ENCODE data around the gene TMEM187. TPM values are rescaled to one million over a fixed set of nuclear protein-coding genes. Genes with fewer than 3 reads are reported as not detected.

TMEM187 gene
- total and polyA plus RNA-seq, 4 donors = 2.0 to 9.0 (median 7.8) TPM

GRCh38 chrX:154030715-154031305, 58.3 kb downstream of the TMEM187 start:
- H3K27me3 ChIP-seq (ENCODE audit: control insufficient read depth, insufficient read depth, low read length) = peaks cover 2% of the 10 kb centered on the region
- H3K36me3 ChIP-seq (ENCODE audit: control insufficient read depth, insufficient read depth, low read length) = peaks cover 53% of the 10 kb centered on the region
- no peak overlapping the region for H3K27ac ChIP-seq (ENCODE audit: low read depth, low read length)
- H3K9me3 ChIP-seq (ENCODE audit: control insufficient read depth, insufficient read depth, low read length) = no peaks in the 10 kb centered on the region
- WGBS (ENCODE audit: insufficient coverage) = 86% methylated on average over 29 of the region's 29 CpGs
- H3K4me3 ChIP-seq (ENCODE audit: low read depth, low read length) = no peak overlapping the region
- peaks cover 10% of the 10 kb centered on the region for H3K4me1 ChIP-seq (ENCODE audit: control insufficient read depth, insufficient read depth, low read length)
- DNase-seq (ENCODE audit: low read depth in 4 of 6, low spot score in 6 of 6) = no peak

GRCh38 chrX:154032160-154032559, 59.6 kb downstream of the TMEM187 start:
- Histone ChIP-seq H3K27ac (ENCODE audit: low read depth, low read length) (no peak overlapping the region), H3K4me1 (ENCODE audit: control insufficient read depth, insufficient read depth, low read length) (peaks cover 4% of the 10 kb centered on the region), H3K9me3 (ENCODE audit: control insufficient read depth, insufficient read depth, low read length) (no peaks in the 10 kb centered on the region), H3K27me3 (ENCODE audit: control insufficient read depth, insufficient read depth, low read length) (no peaks in the 10 kb centered on the region), H3K36me3 (ENCODE audit: control insufficient read depth, insufficient read depth, low read length) (peaks cover 45% of the 10 kb centered on the region), H3K4me3 (ENCODE audit: low read depth, low read length) (no peak overlapping the region)
- 90% methylated on average over 10 of the region's 11 CpGs for WGBS (ENCODE audit: insufficient coverage)
- no peak for DNase-seq (ENCODE audit: low read depth in 4 of 6, low spot score in 6 of 6)

GRCh38 chrX:154032653-154033052, 60.1 kb downstream of the TMEM187 start:
- peaks cover 40% of the 10 kb centered on the region for H3K36me3 ChIP-seq (ENCODE audit: control insufficient read depth, insufficient read depth, low read length)
- H3K4me3 ChIP-seq (ENCODE audit: low read depth, low read length) = no peak overlapping the region
- H3K27me3 ChIP-seq (ENCODE audit: control insufficient read depth, insufficient read depth, low read length) = no peaks in the 10 kb centered on the region
- DNase-seq (ENCODE audit: low read depth in 4 of 6, low spot score in 6 of 6) = no peak
- no peaks in the 10 kb centered on the region for H3K9me3 ChIP-seq (ENCODE audit: control insufficient read depth, insufficient read depth, low read length)
- 54% methylated on average over 9 of the region's 9 CpGs for WGBS (ENCODE audit: insufficient coverage)
- H3K4me1 ChIP-seq (ENCODE audit: control insufficient read depth, insufficient read depth, low read length) = peaks cover 4% of the 10 kb centered on the region
- H3K27ac ChIP-seq (ENCODE audit: low read depth, low read length) = no peak overlapping the region

Small RNA genes lying within 50 kb of the gene (small RNA-seq; reads per million reads assigned to genes)
- gene MIR3202-1 (ENCODE audit: low replicate concordance) = not detected

Other genes with a start within 250 kb of the TMEM187 start
- gene BCAP31, start 248.4 kb upstream of the TMEM187 start, total RNA-seq = 100 to 1,000 TPM; 106 to 121 TPM
- gene BCAP31, start 248.4 kb upstream of the TMEM187 start, polyA plus RNA-seq (ENCODE audit: insufficient read length in 2 of 2) = 100 to 1,000 TPM; 166 to 173 TPM
- 1 to 10 TPM; 4.1 to 7.7 TPM for gene ABCD1, start 247.9 kb upstream of the TMEM187 start, total RNA-seq
- gene ABCD1, start 247.9 kb upstream of the TMEM187 start, polyA plus RNA-seq (ENCODE audit: insufficient read length in 2 of 2) = 10 to 100 TPM in 1 of 2 donors, 1 to 10 TPM in 1; 9.4 to 10.6 TPM
- 10 to 100 TPM; 14.6 to 21.7 TPM for gene PLXNB3, start 208.5 kb upstream of the TMEM187 start, total RNA-seq
- 100 to 1,000 TPM; 132 to 136 TPM for gene PLXNB3, start 208.5 kb upstream of the TMEM187 start, polyA plus RNA-seq (ENCODE audit: insufficient read length in 2 of 2)
- gene SRPK3, start 191.7 kb upstream of the TMEM187 start, total RNA-seq = 1 to 10 TPM; 1.2 to 1.3 TPM
- 10 to 100 TPM in 1 of 2 donors, 1 to 10 TPM in 1; 7.5 to 10.6 TPM for gene SRPK3, start 191.7 kb upstream of the TMEM187 start, polyA plus RNA-seq (ENCODE audit: insufficient read length in 2 of 2)
- gene IDH3G, start 178.4 kb upstream of the TMEM187 start, total RNA-seq = 10 to 100 TPM; 36.3 to 59.0 TPM
- 100 to 1,000 TPM; 122 to 138 TPM for gene IDH3G, start 178.4 kb upstream of the TMEM187 start, polyA plus RNA-seq (ENCODE audit: insufficient read length in 2 of 2)
- 100 to 1,000 TPM in 1 of 2 donors, 10 to 100 TPM in 1; 95.5 to 317 TPM for gene SSR4, start 178.1 kb upstream of the TMEM187 start, total RNA-seq
- 100 to 1,000 TPM; 166 to 186 TPM for gene SSR4, start 178.1 kb upstream of the TMEM187 start, polyA plus RNA-seq (ENCODE audit: insufficient read length in 2 of 2)
- gene PDZD4, start 142.2 kb upstream of the TMEM187 start, total RNA-seq = 10 to 100 TPM; 49.2 to 57.0 TPM
- gene PDZD4, start 142.2 kb upstream of the TMEM187 start, polyA plus RNA-seq (ENCODE audit: insufficient read length in 2 of 2) = 100 to 1,000 TPM; 228 to 243 TPM
- 10 to 100 TPM; 26.3 to 93.3 TPM for gene L1CAM, start 86.6 kb upstream of the TMEM187 start, total RNA-seq
- 100 to 1,000 TPM; 165 to 179 TPM for gene L1CAM, start 86.6 kb upstream of the TMEM187 start, polyA plus RNA-seq (ENCODE audit: insufficient read length in 2 of 2)
- under 1 TPM in 1 of 2 donors, not detected in 1; 0.11 TPM for gene AVPR2, start 68.1 kb upstream of the TMEM187 start, total RNA-seq
- under 1 TPM; 0.21 to 0.24 TPM for gene AVPR2, start 68.1 kb upstream of the TMEM187 start, polyA plus RNA-seq (ENCODE audit: insufficient read length in 2 of 2)
- 10 to 100 TPM; 14.9 to 20.4 TPM for gene ARHGAP4, start 46.5 kb upstream of the TMEM187 start, total RNA-seq
- gene ARHGAP4, start 46.5 kb upstream of the TMEM187 start, polyA plus RNA-seq (ENCODE audit: insufficient read length in 2 of 2) = 10 to 100 TPM; 26.0 to 26.5 TPM
- 10 to 100 TPM; 26.9 to 60.0 TPM for gene NAA10, start 37.7 kb upstream of the TMEM187 start, total RNA-seq
- 100 to 1,000 TPM; 106 to 115 TPM for gene NAA10, start 37.7 kb upstream of the TMEM187 start, polyA plus RNA-seq (ENCODE audit: insufficient read length in 2 of 2)
- 10 to 100 TPM in 1 of 2 donors, 1 to 10 TPM in 1; 7.0 to 10.4 TPM for gene RENBP, start 28.1 kb upstream of the TMEM187 start, total RNA-seq
- 10 to 100 TPM; 10.2 to 11.6 TPM for gene RENBP, start 28.1 kb upstream of the TMEM187 start, polyA plus RNA-seq (ENCODE audit: insufficient read length in 2 of 2)
- gene HCFC1, start 936 bp upstream of the TMEM187 start, total RNA-seq = 10 to 100 TPM; 13.1 to 24.0 TPM
- gene HCFC1, start 936 bp upstream of the TMEM187 start, polyA plus RNA-seq (ENCODE audit: insufficient read length in 2 of 2) = 10 to 100 TPM; 47.7 to 56.3 TPM
- gene IRAK1, start 47.1 kb downstream of the TMEM187 start, total RNA-seq = 10 to 100 TPM; 10.2 to 28.9 TPM
- gene IRAK1, start 47.1 kb downstream of the TMEM187 start, polyA plus RNA-seq (ENCODE audit: insufficient read length in 2 of 2) = 10 to 100 TPM; 65.0 to 68.4 TPM
- gene MECP2, start 125.0 kb downstream of the TMEM187 start, total RNA-seq = 10 to 100 TPM; 30.7 to 37.7 TPM
- gene MECP2, start 125.0 kb downstream of the TMEM187 start, polyA plus RNA-seq (ENCODE audit: insufficient read length in 2 of 2) = 10 to 100 TPM; 41.8 to 43.3 TPM
- not detected for gene OPN1LW, start 171.5 kb downstream of the TMEM187 start, total RNA-seq
- not detected for gene OPN1LW, start 171.5 kb downstream of the TMEM187 start, polyA plus RNA-seq (ENCODE audit: insufficient read length in 2 of 2)
- gene OPN1MW, start 209.8 kb downstream of the TMEM187 start, total RNA-seq = not detected
- gene OPN1MW, start 209.8 kb downstream of the TMEM187 start, polyA plus RNA-seq (ENCODE audit: insufficient read length in 2 of 2) = not detected
- not detected for gene OPN1MW2, start 247.0 kb downstream of the TMEM187 start, total RNA-seq
- gene OPN1MW2, start 247.0 kb downstream of the TMEM187 start, polyA plus RNA-seq (ENCODE audit: insufficient read length in 2 of 2) = not detected